ENCODE data around the gene PPIA.

GRCh38 chr7:44798649-44799305 lies 2.3 kb downstream of the PPIA start:
- no peak for TF ChIP-seq CTCF (IDR thresholded peaks at IDR 0.05; ENCODE audit: borderline replicate concordance, extremely low read depth, low read length, poor library complexity, severe bottlenecking)
- no peak for TF ChIP-seq EZH2 (IDR thresholded peaks at IDR 0.05; ENCODE audit: borderline replicate concordance, low read depth, low read length, severe bottlenecking)
